Vagina (tissue), 2 donors: ENCODE results near the gene USP7.

Source experiments
- POLR2A ChIP-seq, 2 donors: fragments of 450-650 bp; IDR thresholded peaks; one replicate each; pipeline ENCODE4 v1.6.1; 2017; ENCODE audit warnings: antibody characterized with exemption in 2 of 2, mild to moderate bottlenecking in 2 of 2, moderate library complexity in 2 of 2
- TF ChIP-seq, protein P1 (sequence below), 3 experiments: fragments of 450-650 bp in 2 of 3; fragments of 200-600 bp in 1 of 3; sonication (generic) in 1 of 3; IDR thresholded peaks; one replicate each; pipeline ENCODE4 v1.5.1; 2017 to 2019; ENCODE audit warnings: antibody characterized with exemption in 3 of 3, mild to moderate bottlenecking in 2 of 3, moderate library complexity in 2 of 3

DNA sequence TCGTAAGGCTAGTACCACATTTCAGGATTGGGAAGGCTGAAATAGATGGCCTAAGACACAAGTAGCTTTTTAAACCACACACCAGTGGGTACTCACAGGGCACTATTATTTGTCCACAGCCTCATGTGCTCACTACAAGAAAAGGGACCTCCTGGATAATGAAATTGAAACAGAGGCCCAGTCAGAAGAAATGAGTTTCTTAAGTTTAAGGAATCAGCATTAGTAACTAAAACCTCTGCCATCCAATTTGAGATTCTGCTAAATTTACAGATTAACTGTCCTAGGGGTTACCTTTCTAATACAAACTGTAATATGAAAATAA is 3.0 kb downstream of the USP7 start:
- TF ChIP-seq, protein P1, sequence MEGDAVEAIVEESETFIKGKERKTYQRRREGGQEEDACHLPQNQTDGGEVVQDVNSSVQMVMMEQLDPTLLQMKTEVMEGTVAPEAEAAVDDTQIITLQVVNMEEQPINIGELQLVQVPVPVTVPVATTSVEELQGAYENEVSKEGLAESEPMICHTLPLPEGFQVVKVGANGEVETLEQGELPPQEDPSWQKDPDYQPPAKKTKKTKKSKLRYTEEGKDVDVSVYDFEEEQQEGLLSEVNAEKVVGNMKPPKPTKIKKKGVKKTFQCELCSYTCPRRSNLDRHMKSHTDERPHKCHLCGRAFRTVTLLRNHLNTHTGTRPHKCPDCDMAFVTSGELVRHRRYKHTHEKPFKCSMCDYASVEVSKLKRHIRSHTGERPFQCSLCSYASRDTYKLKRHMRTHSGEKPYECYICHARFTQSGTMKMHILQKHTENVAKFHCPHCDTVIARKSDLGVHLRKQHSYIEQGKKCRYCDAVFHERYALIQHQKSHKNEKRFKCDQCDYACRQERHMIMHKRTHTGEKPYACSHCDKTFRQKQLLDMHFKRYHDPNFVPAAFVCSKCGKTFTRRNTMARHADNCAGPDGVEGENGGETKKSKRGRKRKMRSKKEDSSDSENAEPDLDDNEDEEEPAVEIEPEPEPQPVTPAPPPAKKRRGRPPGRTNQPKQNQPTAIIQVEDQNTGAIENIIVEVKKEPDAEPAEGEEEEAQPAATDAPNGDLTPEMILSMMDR (IDR thresholded peaks at IDR 0.05): no peak
- no peak for TF ChIP-seq POLR2A (IDR thresholded peaks at IDR 0.05)
